HG03342 (cell line): ENCODE data around the gene GMEB1.
"Not testable (repeated sequence)": the region's sequence is repeated elsewhere in the genome, so short reads cannot be mapped to it uniquely, and the experiment has no call there.

Experiments
- ATAC-seq: cut with Tn5 transposase; IDR thresholded peaks from one replicate; pipeline ENCODE4 v1.9.1; 2021; ENCODE audit warnings: mild to moderate bottlenecking, moderate library complexity; ENCODE audit not compliant: unreplicated experiment

Gene GMEB1

GRCh38 chr1:28744184-28744583 is 75.6 kb downstream of the GMEB1 start:
- no peak for ATAC-seq

DNA sequence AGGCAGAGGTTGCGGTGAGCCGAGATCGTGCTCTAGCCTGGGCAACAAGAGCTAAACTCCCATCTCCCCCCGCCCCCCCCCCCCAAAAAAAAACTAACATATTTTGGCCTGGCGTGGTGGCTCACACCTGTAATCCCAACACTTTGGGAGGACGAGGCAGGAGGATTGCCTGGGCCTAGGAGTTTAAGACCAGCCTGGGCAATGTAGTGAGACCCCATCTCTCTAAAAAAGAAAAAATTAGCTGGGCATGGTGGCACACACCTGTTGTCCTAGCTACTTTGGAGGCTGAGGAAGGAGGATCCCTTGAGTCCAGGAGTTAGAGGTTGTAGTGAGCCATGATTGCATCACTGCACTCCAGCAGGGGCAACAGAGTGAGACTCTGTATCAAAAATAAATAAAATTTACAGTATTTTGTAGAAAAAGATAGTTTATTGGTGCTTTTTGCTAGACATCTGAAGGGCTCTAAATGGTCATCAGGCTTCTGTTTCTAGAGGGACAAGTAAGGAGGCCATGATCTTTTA is 77.1 kb downstream of the GMEB1 start:
- no peak for ATAC-seq

DNA sequence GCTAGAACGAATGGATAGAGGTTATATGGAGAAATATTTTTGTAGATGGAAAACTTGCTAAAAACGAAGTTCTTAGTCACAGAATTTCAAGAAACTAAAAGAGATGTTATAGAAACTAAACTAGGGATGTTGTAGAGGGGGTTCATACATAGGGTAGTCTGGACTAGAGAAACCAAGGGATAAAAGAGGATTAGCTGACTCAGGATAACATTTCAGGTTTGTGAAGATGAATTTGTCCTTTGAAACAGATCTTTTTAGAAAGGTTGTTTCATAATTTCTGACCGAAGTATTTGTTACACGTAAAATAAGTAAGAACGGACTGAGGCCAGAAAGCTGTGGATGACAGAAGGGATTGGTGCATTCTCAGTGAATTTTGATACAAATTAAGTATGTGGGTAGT is 81.7 kb downstream of the GMEB1 start:
- ATAC-seq: no peak

GRCh38 chr1:28750771-28751294 is 82.2 kb downstream of the GMEB1 start:
- not testable (repeated sequence) for ATAC-seq

GRCh38 chr1:28751315-28752060 is 82.9 kb downstream of the GMEB1 start:
- ATAC-seq: no peak

- no peak for ATAC-seq
Observed at GRCh38 chr1:28755701-28756100, 87.1 kb downstream of the GMEB1 start.

- ATAC-seq: no peak
Observed at GRCh38 chr1:28756846-28757245, 88.3 kb downstream of the GMEB1 start.

GRCh38 chr1:28758420-28758819 is 89.8 kb downstream of the GMEB1 start:
- ATAC-seq: no peak

DNA sequence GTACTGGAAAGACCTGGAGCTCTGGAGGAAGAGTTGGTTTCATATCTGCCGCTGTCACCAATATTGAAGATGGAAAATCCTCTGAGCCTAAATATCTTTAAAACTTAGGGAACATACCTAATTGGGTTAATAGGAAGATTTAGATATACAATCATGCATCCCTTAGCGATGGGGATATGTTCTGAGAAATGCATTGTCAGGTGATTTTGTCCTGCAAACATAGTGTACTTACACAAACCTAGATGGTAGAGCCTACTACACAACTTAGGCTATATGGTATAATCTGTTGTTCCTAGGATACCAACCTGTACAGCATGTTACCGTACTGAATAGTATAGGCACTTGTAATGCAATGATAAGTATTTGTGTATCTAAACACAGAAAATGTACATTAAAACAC is 90.7 kb downstream of the GMEB1 start:
- no peak for ATAC-seq

- ATAC-seq: no peak
Observed at GRCh38 chr1:28761189-28761588, 92.6 kb downstream of the GMEB1 start.

- ATAC-seq: no peak
Observed at GRCh38 chr1:28766532-28767183, 98.1 kb downstream of the GMEB1 start.
